Panc1 (cell line): ENCODE data around the gene ZNF503. TPM values are rescaled to one million over a fixed set of nuclear protein-coding genes. Genes with fewer than 3 reads are reported as not detected.

ENCODE experiments used
- ATAC-seq: fragments of 200-7000 bp; cut with Tn5 transposase; 2 replicates; pipeline ENCODE4 v1.9.1; 2020; ENCODE audit warnings: mild to moderate bottlenecking, moderate library complexity
- BruUV-seq: library from RNA; stranded (reverse); fragments of 400-500 nt; replicated peaks from 2 replicates; lab custom pipeline; 2021; lab: Mats Ljungman, UMichigan
- CTCF ChIA-PET: fragments of 300-600 bp; sonication (Branson Sonifier 250); formaldehyde crosslinking; loops from one replicate; lab custom pipeline; 2022; ENCODE audit warnings: antibody characterized with exemption; lab: Charles Lee
- POLR2A ChIA-PET: fragments of 300-600 bp; sonication (Branson Sonifier 250); formaldehyde crosslinking; loops from one replicate; lab custom pipeline; 2022; ENCODE audit warnings: antibody characterized with exemption; lab: Charles Lee
- DNase-seq: peaks from one replicate; pipeline ENCODE4 v3.0.0-alpha.2; 2010; ENCODE audit warnings: low read depth, low spot score
- H3K27ac ChIP-seq: 2 replicates; pipeline ENCODE4 v1.5.1; 2011; ENCODE audit warnings: mild to moderate bottlenecking, low read length, inconsistent platforms
- H3K27me3 ChIP-seq: fragments of 200-500 bp; sonication (Bioruptor generic); 2 replicates; pipeline ENCODE4 v1.6.0; 2014; ENCODE audit warnings: low read length, inconsistent platforms; ENCODE audit not compliant: control insufficient read depth, insufficient read depth
- H3K36me3 ChIP-seq: fragments of 200-500 bp; sonication (Bioruptor generic); 2 replicates; pipeline ENCODE4 v1.5.1; 2014; ENCODE audit warnings: inconsistent platforms, mild to moderate bottlenecking, low read length, moderate library complexity; ENCODE audit not compliant: control insufficient read depth, insufficient read depth
- H3K4me1 ChIP-seq: 2 replicates; pipeline ENCODE4 v1.5.1; 2011; ENCODE audit warnings: inconsistent platforms, mild to moderate bottlenecking, low read length, moderate library complexity; ENCODE audit not compliant: control insufficient read depth, insufficient read depth
- H3K4me3 ChIP-seq, 2 experiments: 2 replicates each; pipeline ENCODE4 v1.5.1; 2011 to 2012; ENCODE audit warnings: low read depth in 2 of 2, low read length in 2 of 2, mild to moderate bottlenecking in 2 of 2, inconsistent platforms in 1 of 2, moderate library complexity in 1 of 2
- H3K9me3 ChIP-seq: fragments of 200-500 bp; sonication (Bioruptor generic); 2 replicates; pipeline ENCODE4 v1.5.1; 2014; ENCODE audit warnings: low read depth, mild to moderate bottlenecking, inconsistent platforms, low read length, moderate library complexity; ENCODE audit not compliant: control insufficient read depth, insufficient read depth
- CTCF ChIP-seq: fragments of 450-650 bp; IDR thresholded peaks from 2 replicates; pipeline ENCODE4 v1.5.1; 2017; ENCODE audit warnings: mild to moderate bottlenecking
- POLR2AphosphoS5 ChIP-seq: IDR thresholded peaks from 2 replicates; pipeline ENCODE4 v1.6.1; 2012; ENCODE audit warnings: mild to moderate bottlenecking, low read depth, low read length, moderate library complexity
- SIN3A ChIP-seq: IDR thresholded peaks from 2 replicates; pipeline ENCODE4 v1.6.1; 2012; ENCODE audit warnings: low read depth, mild to moderate bottlenecking, low read length, moderate library complexity, borderline replicate concordance; ENCODE audit not compliant: insufficient read depth
- TCF7L2 ChIP-seq: IDR thresholded peaks from 2 replicates; pipeline ENCODE4 v1.6.1; 2011; ENCODE audit warnings: mild to moderate bottlenecking, low read depth, low read length, inconsistent platforms
- in situ Hi-C: cut with HindIII; loops from 2 replicates; pipeline ENCODE4 v1.10.0; 2016; ENCODE audit warnings: low sequenced_read_pairs, low pct_unique_long_range_greater_than_20kb
- intact Hi-C: fragments of 100-400 bp; cut with micrococcal nuclease; formaldehyde crosslinking; loops from one replicate; pipeline ENCODE4 v1.10.0; 2022; ENCODE audit not compliant: unreplicated experiment
- total RNA-seq: library from RNA; stranded (reverse); gene quantifications from one replicate; pipeline ENCODE4 v1.2.1, GENCODE V29; 2021; ENCODE audit not compliant: unreplicated experiment
- TF ChIP-seq, protein P1 (sequence below), 2 experiments: IDR thresholded peaks; 2 replicates each; pipeline ENCODE4 v1.6.1; 2011 to 2012; ENCODE audit warnings: low read depth in 2 of 2, control low read depth in 1 of 2, low read length in 1 of 2, mild to moderate bottlenecking in 1 of 2, moderate library complexity in 1 of 2; ENCODE audit not compliant: insufficient read depth in 1 of 2

Gene ZNF503
- total RNA-seq, 1 experiment from 2014 or later, result 10.4 TPM

DNA sequence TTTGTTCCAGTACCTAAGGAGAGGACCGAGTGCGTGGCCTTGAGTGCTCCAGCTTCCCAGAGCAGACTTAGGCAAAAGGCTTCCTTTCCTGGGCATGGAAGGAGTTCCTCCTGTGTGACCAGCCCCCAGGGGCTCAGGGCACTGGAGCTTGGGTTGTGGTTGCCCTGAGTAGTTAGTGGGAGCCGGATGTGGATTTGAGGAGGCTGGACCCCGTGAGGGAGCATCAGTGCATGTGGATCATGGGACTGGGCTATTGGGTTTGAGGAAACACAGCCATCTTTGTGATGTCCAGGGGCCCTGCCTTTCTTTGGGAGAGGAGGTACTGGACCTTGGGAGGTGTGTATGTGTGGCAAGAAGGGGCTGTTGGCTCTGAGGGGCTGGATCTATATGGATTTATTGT, 38.2 kb upstream of the ZNF503 start:
- ATAC-seq (no peak), DNase-seq (no peak)
- ChIA-PET POLR2A (no interaction called here), CTCF (no interaction called here)
- intact Hi-C loops, result no loop called here
- Histone ChIP-seq H3K36me3 (no peaks in the 10 kb centered on the region), H3K27me3 (peaks cover 3% of the 10 kb centered on the region; the same call in 1 of the 2 replicates), H3K27ac (no peak overlapping the region), H3K9me3 (no peaks in the 10 kb centered on the region), H3K4me1 (no peaks in the 10 kb centered on the region), H3K4me3 (no peak overlapping the region)
- TF ChIP-seq TCF7L2 (no peak), CTCF (no peak)
- in situ Hi-C loops, result no loop called here
- no TSS peak for BruUV-seq

DNA sequence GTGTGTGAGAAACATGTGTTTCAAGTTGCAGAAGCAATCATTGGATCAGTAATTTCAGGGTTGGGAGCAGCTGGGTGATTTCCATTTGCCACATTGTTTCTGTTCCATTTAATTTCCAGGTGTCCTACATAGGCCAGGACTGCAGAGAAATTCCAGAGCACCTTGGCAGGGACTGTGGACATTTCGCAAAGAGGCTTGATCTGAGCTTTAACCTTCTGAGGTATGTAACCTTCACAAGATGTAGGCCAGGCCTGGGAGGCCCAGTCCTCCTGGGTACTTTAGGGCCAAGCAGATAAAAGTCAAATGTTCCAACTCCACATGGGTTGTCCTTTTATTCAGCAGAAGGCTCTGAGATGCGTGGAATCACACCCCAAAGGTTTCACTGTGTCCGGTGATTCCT, 36.7 kb upstream of the ZNF503 start:
- Histone ChIP-seq H3K27me3 (peaks cover 3% of the 10 kb centered on the region; the same call in 1 of the 2 replicates), H3K4me1 (no peaks in the 10 kb centered on the region), H3K9me3 (no peaks in the 10 kb centered on the region), H3K36me3 (no peaks in the 10 kb centered on the region), H3K27ac (no peak overlapping the region), H3K4me3 (no peak overlapping the region)
- POLR2A ChIA-PET, result no interaction called here
- in situ Hi-C loops, result no loop called here
- intact Hi-C loops, result no loop called here
- no peak for TF ChIP-seq SIN3A
- TF ChIP-seq, protein P1, sequence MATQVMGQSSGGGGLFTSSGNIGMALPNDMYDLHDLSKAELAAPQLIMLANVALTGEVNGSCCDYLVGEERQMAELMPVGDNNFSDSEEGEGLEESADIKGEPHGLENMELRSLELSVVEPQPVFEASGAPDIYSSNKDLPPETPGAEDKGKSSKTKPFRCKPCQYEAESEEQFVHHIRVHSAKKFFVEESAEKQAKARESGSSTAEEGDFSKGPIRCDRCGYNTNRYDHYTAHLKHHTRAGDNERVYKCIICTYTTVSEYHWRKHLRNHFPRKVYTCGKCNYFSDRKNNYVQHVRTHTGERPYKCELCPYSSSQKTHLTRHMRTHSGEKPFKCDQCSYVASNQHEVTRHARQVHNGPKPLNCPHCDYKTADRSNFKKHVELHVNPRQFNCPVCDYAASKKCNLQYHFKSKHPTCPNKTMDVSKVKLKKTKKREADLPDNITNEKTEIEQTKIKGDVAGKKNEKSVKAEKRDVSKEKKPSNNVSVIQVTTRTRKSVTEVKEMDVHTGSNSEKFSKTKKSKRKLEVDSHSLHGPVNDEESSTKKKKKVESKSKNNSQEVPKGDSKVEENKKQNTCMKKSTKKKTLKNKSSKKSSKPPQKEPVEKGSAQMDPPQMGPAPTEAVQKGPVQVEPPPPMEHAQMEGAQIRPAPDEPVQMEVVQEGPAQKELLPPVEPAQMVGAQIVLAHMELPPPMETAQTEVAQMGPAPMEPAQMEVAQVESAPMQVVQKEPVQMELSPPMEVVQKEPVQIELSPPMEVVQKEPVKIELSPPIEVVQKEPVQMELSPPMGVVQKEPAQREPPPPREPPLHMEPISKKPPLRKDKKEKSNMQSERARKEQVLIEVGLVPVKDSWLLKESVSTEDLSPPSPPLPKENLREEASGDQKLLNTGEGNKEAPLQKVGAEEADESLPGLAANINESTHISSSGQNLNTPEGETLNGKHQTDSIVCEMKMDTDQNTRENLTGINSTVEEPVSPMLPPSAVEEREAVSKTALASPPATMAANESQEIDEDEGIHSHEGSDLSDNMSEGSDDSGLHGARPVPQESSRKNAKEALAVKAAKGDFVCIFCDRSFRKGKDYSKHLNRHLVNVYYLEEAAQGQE (IDR thresholded peaks at IDR 0.05; ENCODE audit: insufficient read depth in 1 of 2, low read depth in 2 of 2, low read length in 1 of 2), result no peak
- no peak for TF ChIP-seq POLR2AphosphoS5
- no peak for TF ChIP-seq TCF7L2
- TF ChIP-seq CTCF, result no peak
- CTCF ChIA-PET, result no interaction called here
- ATAC-seq, result no peak
- DNase-seq, result no peak
- no TSS peak for BruUV-seq
